ENCODE data around the gene MERTK. TPM values are rescaled to one million over a fixed set of nuclear protein-coding genes. Genes with fewer than 3 reads are reported as not detected.
"Not testable (repeated sequence)": the region's sequence is repeated elsewhere in the genome, so short reads cannot be mapped to it uniquely, and the experiment has no call there.

MERTK gene
- total and polyA plus RNA-seq, 10 of the 15 experiments (the other 5 are each of a cell fraction or from before 2014, with no cell fraction given) = 0.13 to 30.6 (median 0.50) TPM

DNA sequence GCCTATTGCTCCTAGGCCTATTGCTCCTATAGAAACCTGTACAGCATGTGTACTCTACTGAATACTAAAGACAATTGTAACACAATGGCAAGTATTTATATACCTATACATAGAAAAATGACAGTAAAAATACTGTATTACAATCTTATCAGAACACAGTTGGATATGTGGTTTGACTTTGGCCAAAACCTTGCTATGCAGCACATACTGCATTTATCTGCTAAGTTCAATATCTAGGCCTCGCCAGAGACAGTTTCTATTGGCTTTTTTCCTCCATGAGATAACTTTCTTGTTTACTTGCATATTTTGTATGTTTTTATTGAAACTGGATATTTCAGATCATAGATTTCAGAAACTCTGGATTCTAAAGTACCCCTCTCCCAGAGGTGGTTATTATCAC lies 137.4 kb downstream of the MERTK start (continued):
- TF ChIP-seq, protein P1, sequence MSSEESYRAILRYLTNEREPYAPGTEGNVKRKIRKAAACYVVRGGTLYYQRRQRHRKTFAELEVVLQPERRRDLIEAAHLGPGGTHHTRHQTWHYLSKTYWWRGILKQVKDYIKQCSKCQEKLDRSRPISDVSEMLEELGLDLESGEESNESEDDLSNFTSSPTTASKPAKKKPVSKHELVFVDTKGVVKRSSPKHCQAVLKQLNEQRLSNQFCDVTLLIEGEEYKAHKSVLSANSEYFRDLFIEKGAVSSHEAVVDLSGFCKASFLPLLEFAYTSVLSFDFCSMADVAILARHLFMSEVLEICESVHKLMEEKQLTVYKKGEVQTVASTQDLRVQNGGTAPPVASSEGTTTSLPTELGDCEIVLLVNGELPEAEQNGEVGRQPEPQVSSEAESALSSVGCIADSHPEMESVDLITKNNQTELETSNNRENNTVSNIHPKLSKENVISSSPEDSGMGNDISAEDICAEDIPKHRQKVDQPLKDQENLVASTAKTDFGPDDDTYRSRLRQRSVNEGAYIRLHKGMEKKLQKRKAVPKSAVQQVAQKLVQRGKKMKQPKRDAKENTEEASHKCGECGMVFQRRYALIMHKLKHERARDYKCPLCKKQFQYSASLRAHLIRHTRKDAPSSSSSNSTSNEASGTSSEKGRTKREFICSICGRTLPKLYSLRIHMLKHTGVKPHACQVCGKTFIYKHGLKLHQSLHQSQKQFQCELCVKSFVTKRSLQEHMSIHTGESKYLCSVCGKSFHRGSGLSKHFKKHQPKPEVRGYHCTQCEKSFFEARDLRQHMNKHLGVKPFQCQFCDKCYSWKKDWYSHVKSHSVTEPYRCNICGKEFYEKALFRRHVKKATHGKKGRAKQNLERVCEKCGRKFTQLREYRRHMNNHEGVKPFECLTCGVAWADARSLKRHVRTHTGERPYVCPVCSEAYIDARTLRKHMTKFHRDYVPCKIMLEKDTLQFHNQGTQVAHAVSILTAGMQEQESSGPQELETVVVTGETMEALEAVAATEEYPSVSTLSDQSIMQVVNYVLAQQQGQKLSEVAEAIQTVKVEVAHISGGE (CRISPR knock-in tag; IDR thresholded peaks at IDR 0.05) = no peak
- TF ChIP-seq NFXL1 (IDR thresholded peaks at IDR 0.05; ENCODE audit: borderline replicate concordance) (no peak), NBN (IDR thresholded peaks at IDR 0.05) (no peak), RBBP5 (conservative IDR thresholded peaks at IDR 0.05) (no peak), RFX5 (IDR thresholded peaks at IDR 0.05; ENCODE audit: low read depth, low read length) (no peak), RB1 (IDR thresholded peaks at IDR 0.05; ENCODE audit: borderline replicate concordance) (no peak)
- TF ChIP-seq, protein P2, sequence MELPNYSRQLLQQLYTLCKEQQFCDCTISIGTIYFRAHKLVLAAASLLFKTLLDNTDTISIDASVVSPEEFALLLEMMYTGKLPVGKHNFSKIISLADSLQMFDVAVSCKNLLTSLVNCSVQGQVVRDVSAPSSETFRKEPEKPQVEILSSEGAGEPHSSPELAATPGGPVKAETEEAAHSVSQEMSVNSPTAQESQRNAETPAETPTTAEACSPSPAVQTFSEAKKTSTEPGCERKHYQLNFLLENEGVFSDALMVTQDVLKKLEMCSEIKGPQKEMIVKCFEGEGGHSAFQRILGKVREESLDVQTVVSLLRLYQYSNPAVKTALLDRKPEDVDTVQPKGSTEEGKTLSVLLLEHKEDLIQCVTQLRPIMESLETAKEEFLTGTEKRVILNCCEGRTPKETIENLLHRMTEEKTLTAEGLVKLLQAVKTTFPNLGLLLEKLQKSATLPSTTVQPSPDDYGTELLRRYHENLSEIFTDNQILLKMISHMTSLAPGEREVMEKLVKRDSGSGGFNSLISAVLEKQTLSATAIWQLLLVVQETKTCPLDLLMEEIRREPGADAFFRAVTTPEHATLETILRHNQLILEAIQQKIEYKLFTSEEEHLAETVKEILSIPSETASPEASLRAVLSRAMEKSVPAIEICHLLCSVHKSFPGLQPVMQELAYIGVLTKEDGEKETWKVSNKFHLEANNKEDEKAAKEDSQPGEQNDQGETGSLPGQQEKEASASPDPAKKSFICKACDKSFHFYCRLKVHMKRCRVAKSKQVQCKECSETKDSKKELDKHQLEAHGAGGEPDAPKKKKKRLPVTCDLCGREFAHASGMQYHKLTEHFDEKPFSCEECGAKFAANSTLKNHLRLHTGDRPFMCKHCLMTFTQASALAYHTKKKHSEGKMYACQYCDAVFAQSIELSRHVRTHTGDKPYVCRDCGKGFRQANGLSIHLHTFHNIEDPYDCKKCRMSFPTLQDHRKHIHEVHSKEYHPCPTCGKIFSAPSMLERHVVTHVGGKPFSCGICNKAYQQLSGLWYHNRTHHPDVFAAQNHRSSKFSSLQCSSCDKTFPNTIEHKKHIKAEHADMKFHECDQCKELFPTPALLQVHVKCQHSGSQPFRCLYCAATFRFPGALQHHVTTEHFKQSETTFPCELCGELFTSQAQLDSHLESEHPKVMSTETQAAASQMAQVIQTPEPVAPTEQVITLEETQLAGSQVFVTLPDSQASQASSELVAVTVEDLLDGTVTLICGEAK (IDR thresholded peaks at IDR 0.05; ENCODE audit: borderline replicate concordance) = no peak

DNA sequence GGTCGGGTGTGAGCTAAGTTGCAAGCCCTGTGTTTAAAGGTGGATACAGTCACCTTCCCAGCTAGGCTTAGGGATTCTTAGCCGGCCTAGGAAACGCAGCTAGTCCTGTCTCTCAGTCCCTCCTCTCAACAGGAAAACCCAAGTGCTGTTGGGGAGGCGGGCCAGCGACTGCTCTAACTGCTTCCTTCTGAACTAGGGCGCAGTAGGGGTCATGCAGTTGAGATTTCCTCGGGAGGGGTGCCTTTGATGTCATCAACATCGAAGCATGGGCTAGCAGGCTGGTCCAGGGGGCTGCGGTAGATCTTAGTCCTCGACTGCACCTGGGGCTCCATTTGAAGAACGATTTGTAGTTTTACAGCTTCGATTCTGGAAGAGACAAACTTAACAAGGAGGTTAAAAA lies 141.1 kb downstream of the MERTK start:
- H3K4me3 ChIP-seq; ATAC-seq; DNase-seq (ENCODE audit: low read depth, low spot score); H2AFZ ChIP-seq (ENCODE audit: control insufficient read depth, low read depth, low read length); H3K79me2 ChIP-seq (ENCODE audit: control insufficient read depth, insufficient read depth, low read length); BruUV-seq (replicated peaks); POLR2A ChIA-PET; H3K9me3 ChIP-seq (replicated peaks; ENCODE audit: control insufficient read depth, insufficient read depth, low read length); H3K27me3 ChIP-seq (replicated peaks in 1 of 2; ENCODE audit: control insufficient read depth in 2 of 2, insufficient read depth in 2 of 2, low read length in 1 of 2); intact Hi-C loops (cut with micrococcal nuclease; ENCODE audit: unreplicated experiment); RAD21 ChIA-PET (ENCODE audit: unreplicated experiment); H4K20me1 ChIP-seq (ENCODE audit: control insufficient read depth, insufficient read depth); FAIRE-seq; H3K4me1 ChIP-seq (ENCODE audit: control insufficient read depth, insufficient read depth, low read length); in situ Hi-C loops (cut with MboI); H3K4me2 ChIP-seq (ENCODE audit: control insufficient read depth, insufficient read depth); H3K9ac ChIP-seq (ENCODE audit: control insufficient read depth, insufficient read depth, low read length); SMC1A ChIA-PET (ENCODE audit: uncharacterized antibody, unreplicated experiment); H3K27ac ChIP-seq (ENCODE audit: control insufficient read depth, insufficient read depth); H3K36me3 ChIP-seq (ENCODE audit: control insufficient read depth in 2 of 2, insufficient read depth in 2 of 2, low read length in 1 of 2): not testable (repeated sequence)
- WGBS (ENCODE audit: insufficient coverage, insufficient replicate concordance, low lambda C conversion rate, missing lambda C conversion rate) = 42% methylated on average over 12 of the region's 12 CpGs
- CTCF ChIA-PET = interaction anchor here (1.3 kb wide), 1 partner anchor 10 kb away, joined by 3 read pairs; no protein-coding TSS in a partner anchor

DNA sequence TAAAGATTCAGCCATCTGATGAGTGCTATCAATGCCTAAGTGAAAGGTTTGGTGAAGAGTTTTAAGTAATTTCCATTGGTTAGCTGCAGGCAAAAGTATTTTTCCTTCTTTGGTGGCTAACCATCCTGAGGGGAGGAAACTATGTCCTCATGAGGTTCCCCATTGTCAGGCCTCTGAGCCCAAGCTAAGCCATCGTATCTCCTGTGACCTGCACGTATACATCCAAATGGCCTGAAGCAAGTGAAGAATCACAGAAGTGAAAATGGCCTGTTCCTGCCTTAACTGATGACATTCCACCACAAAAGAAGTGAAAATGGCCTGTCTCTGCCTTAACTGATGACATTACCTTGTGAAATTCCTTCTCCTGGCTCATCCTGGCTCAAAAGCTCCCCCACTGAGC lies 141.7 kb downstream of the MERTK start:
- H3K27me3 ChIP-seq (replicated peaks in 1 of 2; ENCODE audit: control insufficient read depth in 2 of 2, insufficient read depth in 2 of 2, low read length in 1 of 2); H3K79me2 ChIP-seq (ENCODE audit: control insufficient read depth, insufficient read depth, low read length); H3K9me3 ChIP-seq (replicated peaks; ENCODE audit: control insufficient read depth, insufficient read depth, low read length); H3K4me1 ChIP-seq (ENCODE audit: control insufficient read depth, insufficient read depth, low read length); POLR2A ChIA-PET; H3K9ac ChIP-seq (ENCODE audit: control insufficient read depth, insufficient read depth, low read length); BruUV-seq (replicated peaks); H3K36me3 ChIP-seq (ENCODE audit: control insufficient read depth in 2 of 2, insufficient read depth in 2 of 2, low read length in 1 of 2); ATAC-seq; in situ Hi-C loops (cut with MboI); H2AFZ ChIP-seq (ENCODE audit: control insufficient read depth, low read depth, low read length); H3K4me2 ChIP-seq (ENCODE audit: control insufficient read depth, insufficient read depth); RAD21 ChIA-PET (ENCODE audit: unreplicated experiment); DNase-seq (ENCODE audit: low read depth, low spot score); FAIRE-seq; H4K20me1 ChIP-seq (ENCODE audit: control insufficient read depth, insufficient read depth); H3K27ac ChIP-seq (ENCODE audit: control insufficient read depth, insufficient read depth); H3K4me3 ChIP-seq; SMC1A ChIA-PET (ENCODE audit: uncharacterized antibody, unreplicated experiment): not testable (repeated sequence)
- 67% methylated on average over 2 of the region's 2 CpGs for WGBS (ENCODE audit: insufficient coverage, insufficient replicate concordance, low lambda C conversion rate, missing lambda C conversion rate)
- intact Hi-C loops (cut with micrococcal nuclease; ENCODE audit: unreplicated experiment) = loop anchor here (10.0 kb wide), 1 partner anchor 85 kb away; no protein-coding TSS in a partner anchor
- CTCF ChIA-PET = interaction anchor here (1.3 kb wide), 1 partner anchor 9 kb away, joined by 3 read pairs; no protein-coding TSS in a partner anchor

Measured in GM12878 (cell line).